Progenitor cell of endocrine pancreas (in vitro differentiated cells): ENCODE data around the gene SIPA1. TPM values are rescaled to one million over a fixed set of nuclear protein-coding genes. Genes with fewer than 3 reads are reported as not detected.

Source experiments
- DNase-seq: peaks from one replicate; pipeline ENCODE4 v3.0.0; 2021; ENCODE audit warnings: low spot score; ENCODE audit not compliant: unreplicated experiment
- H3K27ac Mint-ChIP-seq: 2 replicates; pipeline ENCODE4 v1.8.0; 2021; ENCODE audit warnings: mild to moderate bottlenecking, moderate library complexity, mixed read lengths
- H3K27me3 Mint-ChIP-seq: 2 replicates; pipeline ENCODE4 v1.8.0; 2021; ENCODE audit warnings: mixed read lengths
- H3K36me3 Mint-ChIP-seq: 2 replicates; pipeline ENCODE4 v1.8.0; 2022; ENCODE audit warnings: mixed read lengths; ENCODE audit not compliant: insufficient read depth
- H3K4me1 Mint-ChIP-seq: 2 replicates; pipeline ENCODE4 v1.8.0; 2021; ENCODE audit warnings: low read depth, mixed read lengths
- H3K4me3 Mint-ChIP-seq: 2 replicates; pipeline ENCODE4 v1.8.0; 2021; ENCODE audit warnings: low read depth, mild to moderate bottlenecking, moderate library complexity, mixed read lengths
- H3K9me3 Mint-ChIP-seq: 2 replicates; pipeline ENCODE4 v1.8.0; 2021; ENCODE audit warnings: low read depth, mixed read lengths
- CTCF ChIP-seq: fragments of 200-600 bp; sonication (generic); IDR thresholded peaks from one replicate; pipeline ENCODE4 v1.5.0; 2021; ENCODE audit warnings: antibody characterized with exemption, mild to moderate bottlenecking; ENCODE audit not compliant: unreplicated experiment
- total RNA-seq: library from RNA; stranded (reverse); gene quantifications from 2 replicates; pipeline ENCODE4 v1.2.1, GENCODE V29; 2021

Gene SIPA1
- total RNA-seq, 1 donor from 2014 or later: 19.5 TPM

- Mint-ChIP-seq H3K27me3 (peaks cover 15% of the 10 kb centered on the region), H3K4me3 (no peak overlapping the region), H3K36me3 (peaks cover 1% of the 10 kb centered on the region), H3K27ac (no peak overlapping the region), H3K9me3 (no peaks in the 10 kb centered on the region), H3K4me1 (peaks cover 15% of the 10 kb centered on the region)
- DNase-seq: no peak
- TF ChIP-seq CTCF: no peak
Observed at GRCh38 chr11:65648997-65649493, 11.1 kb downstream of the SIPA1 start.

- H3K9me3 Mint-ChIP-seq: no peaks in the 10 kb centered on the region
- peaks cover 15% of the 10 kb centered on the region for H3K4me1 Mint-ChIP-seq
- no peak overlapping the region for H3K4me3 Mint-ChIP-seq
- peaks cover 3% of the 10 kb centered on the region for H3K36me3 Mint-ChIP-seq
- DNase-seq: no peak
- peaks cover 12% of the 10 kb centered on the region for H3K27me3 Mint-ChIP-seq
- TF ChIP-seq CTCF: no peak
- H3K27ac Mint-ChIP-seq: no peak overlapping the region
Observed at GRCh38 chr11:65649656-65650546, 12.0 kb downstream of the SIPA1 start.

DNA sequence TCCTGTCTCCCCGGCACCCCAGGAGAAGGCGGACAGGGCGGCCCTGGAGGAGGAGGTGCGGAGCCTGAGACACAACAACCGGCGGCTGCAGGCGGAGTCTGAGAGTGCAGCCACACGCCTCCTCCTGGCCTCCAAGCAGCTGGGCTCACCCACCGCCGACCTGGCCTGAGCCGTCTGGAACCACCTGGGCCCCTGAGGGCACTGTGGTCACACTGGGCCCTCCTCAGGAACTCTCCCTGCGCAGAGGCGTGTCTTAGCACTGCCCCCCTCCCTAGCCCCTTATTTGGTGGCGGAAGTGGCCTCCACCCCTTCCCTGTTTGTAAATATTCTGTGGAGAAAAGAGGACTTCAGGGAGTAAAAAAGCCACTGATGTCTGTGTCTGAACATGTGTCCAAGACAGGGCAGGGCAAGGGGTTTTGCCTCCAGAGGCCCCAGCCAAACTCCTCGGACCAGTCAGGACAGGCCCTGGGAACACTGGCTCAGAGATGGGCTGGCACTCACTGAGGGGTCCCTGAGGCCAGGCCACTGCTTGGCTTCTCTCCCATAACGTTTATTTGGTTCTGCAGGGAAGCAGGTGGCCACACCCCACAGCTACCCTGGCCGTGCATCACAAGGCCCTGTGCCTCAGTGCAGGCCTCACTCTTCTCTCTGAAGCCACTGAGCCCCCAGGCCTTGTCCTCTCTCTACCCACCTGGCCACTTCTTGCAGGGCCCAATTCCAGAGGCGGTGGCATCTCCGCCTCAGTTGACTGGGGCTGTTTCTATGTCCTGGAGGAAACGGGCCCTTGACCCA lies 12.8 kb downstream of the SIPA1 start:
- H3K4me1 Mint-ChIP-seq: peaks cover 15% of the 10 kb centered on the region
- TF ChIP-seq CTCF: no peak
- peaks cover 8% of the 10 kb centered on the region for H3K27me3 Mint-ChIP-seq
- H3K9me3 Mint-ChIP-seq: no peaks in the 10 kb centered on the region
- H3K4me3 Mint-ChIP-seq: no peak overlapping the region
- DNase-seq: no peak
- no peak overlapping the region for H3K27ac Mint-ChIP-seq
- H3K36me3 Mint-ChIP-seq: peaks cover 10% of the 10 kb centered on the region

DNA sequence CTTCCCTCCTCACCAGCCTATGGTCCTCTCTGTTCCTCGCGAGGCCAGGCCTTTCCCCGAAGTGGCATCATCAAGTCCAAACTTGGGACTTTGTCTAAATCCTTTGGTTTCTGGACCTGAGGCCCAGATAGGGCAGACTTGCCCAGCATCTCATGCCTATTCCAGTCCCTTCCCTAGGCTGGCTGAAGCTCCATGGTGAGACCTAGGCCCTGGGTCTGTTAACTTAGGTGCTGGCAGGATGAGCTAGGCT lies 13.4 kb downstream of the SIPA1 start:
- no peak overlapping the region for H3K4me3 Mint-ChIP-seq
- peaks cover 15% of the 10 kb centered on the region for H3K4me1 Mint-ChIP-seq
- no peak for TF ChIP-seq CTCF
- peaks cover 11% of the 10 kb centered on the region for H3K36me3 Mint-ChIP-seq
- no peak overlapping the region for H3K27ac Mint-ChIP-seq
- no peaks in the 10 kb centered on the region for H3K9me3 Mint-ChIP-seq
- DNase-seq: no peak
- H3K27me3 Mint-ChIP-seq: peaks cover 8% of the 10 kb centered on the region
